Stimulated activated CD4-positive, alpha-beta T cell treated with anti-CD3 and anti-CD28 coated beads, Interleukin-12 subunit alpha, Interleukin-12 subunit beta, amount 100 ng/mL, for 24 hours (primary cell): ENCODE results near the gene TMEM212.

Source experiments
- DNase-seq, 2 experiments: peaks; one replicate each; pipeline ENCODE4 v3.0.0-alpha.2; 2020; ENCODE audit warnings: low read depth in 2 of 2

Gene TMEM212

DNA sequence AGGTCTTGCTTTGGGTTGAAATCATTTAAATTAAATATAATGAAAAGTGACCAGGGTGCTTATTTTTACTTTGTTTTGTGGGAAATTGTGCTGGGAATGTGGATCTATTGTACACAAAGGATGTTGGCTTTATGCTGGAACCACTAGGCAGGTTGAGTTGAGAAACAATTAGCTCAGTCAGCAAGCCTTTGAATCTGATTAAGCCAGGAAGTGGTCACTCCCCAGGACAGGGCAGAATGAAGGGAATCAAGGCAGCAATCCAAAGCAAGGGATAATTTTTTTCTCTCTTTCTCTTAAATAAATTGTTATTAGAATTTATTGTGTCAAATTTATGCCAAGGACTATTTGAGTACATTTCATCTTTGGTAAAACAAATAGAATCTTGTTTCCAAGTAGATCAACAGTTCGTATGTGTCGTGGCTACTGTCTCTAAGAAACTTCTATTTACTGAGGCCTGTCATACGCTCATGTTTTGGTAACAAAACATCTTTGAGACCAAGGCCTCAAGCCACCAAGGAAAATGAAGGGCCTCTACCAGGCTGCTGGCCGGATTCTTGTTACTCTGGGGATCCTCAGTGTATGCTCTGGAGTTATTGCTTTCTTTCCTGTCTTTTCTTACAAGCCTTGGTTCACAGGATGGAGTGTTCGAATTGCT, at the start of gene TMEM212:
TSS of gene TMEM212 (plus strand) at position 486 of the 655 bp plus-strand sequence. CDS start at position 521, 35 bp downstream.
- DNase-seq, result no peak

DNA sequence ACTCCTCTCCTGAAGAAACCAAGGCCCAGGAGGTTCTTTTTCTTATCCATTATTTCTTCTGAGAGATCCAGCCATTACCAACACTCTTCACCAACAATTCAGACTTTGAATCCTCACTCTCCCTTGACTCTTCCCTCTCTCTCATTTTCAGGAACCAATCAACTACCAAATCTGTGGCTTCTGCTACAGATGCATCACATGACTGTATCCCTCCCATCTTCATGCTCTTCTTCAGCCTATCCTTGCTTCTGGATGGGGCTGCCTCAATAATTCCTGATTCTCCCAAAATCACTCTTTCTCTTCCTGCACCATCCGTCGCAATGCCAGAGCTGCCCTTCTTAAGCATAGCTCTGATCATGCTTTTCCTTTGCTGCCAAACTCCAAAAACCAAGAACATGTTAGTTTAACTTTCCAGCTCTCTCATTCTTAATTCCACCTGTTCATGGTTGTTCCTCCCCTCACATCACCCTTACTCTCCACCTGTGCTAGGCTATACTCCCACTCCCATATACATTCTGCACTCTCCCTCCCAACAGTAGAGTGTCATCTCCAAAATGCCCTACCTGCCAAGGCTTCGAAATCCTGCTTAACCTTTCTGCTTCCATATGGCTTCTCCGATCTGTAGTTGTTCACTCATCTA, 46.4 kb upstream of the TMEM212 start:
- no peak for DNase-seq

DNA sequence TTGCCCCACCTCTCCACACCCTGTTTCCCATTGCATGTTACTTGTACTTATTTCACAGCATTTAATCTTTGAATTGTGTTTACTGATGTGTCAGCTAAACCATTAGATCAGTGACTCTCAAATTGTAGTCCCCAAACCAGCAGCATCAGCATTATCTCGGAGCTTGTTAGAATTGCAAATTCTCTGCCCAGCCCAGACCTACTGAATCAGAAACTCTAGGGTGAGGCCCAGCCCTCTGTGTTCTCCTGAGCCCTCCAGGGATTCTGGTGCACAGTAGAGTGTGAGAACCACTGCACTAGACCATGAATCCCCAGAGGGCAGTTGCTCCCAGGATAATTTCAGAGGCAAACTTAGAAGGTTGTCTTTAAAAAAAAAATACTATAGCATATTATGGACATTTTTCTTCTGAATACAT, 45.9 kb upstream of the TMEM212 start:
- DNase-seq, result no peak

DNA sequence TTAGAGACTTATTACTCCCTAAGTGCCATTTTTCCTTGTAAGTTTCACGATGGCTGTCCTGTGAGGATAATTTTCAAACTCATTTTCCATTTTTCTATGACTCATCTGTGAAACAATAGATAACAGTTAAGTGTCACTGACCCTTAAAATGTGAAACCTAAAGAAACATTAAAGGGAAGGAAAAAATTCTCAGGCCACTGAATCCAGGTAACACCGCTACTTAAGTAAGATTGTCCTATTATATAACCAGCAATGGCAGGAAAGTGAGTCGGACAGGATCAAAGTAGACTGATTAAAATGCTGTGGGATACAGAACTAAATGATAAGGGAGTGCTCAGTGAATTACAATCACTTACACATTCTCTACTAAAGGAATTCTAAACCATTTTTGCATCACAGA, 45.3 kb upstream of the TMEM212 start:
- DNase-seq, result no peak

DNA sequence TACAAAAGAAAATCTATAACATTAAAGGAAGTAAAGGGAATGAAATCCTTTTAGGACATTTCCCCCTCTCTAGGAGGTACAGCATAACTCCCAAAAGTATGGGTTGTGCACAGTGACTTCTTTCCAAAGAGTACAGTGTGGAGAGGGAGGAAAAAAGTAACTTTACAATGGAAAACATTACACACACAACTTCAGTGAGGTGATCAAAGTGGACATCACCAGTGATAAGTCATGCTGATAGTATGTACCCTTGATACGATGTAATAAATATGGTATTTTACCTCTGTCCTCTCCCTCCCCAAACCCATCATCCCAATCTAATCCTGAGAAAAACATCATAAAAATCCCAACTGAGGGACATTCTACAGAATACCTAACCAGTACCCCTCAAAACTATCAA, 43.6 kb upstream of the TMEM212 start:
- DNase-seq, result no peak

DNA sequence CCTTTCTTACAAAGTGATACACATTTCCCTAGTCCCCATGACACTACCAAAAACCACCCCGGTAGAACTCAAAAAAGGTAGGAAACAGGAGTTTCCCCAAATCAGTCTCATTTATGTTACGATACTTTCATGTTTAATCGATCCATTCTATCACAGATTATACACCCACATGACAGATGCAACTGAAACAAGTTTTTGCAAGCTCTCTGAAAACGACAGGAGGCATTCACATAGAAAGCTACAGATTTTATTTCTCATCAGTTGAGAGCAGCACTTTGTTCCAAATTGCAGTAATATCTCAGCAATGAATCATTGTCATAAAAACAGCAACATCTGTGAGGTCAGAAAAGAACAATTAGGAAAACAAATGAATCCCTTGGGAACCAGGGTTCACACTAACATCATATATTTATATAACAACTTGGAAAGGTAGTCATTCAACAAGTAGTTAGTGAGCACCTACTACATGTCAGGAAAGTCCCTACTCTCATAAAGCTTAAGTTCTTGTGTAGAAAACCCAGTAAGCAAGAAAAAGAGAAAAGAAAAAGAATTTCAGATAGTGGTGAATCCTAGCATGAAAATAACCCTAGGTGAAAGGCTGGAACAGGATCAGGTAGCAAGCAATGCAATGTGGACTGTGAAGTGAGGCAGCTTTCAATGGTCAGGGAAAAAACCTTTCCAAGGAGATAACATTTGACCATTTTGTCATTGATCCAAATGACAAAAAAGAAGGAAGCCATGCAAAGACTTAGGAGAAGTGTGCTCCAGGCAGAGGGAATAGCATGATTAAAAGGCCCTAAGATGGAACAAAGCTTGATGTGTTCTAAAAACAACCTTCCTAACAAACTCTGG, 41.2 kb upstream of the TMEM212 start:
- DNase-seq, result no peak

DNA sequence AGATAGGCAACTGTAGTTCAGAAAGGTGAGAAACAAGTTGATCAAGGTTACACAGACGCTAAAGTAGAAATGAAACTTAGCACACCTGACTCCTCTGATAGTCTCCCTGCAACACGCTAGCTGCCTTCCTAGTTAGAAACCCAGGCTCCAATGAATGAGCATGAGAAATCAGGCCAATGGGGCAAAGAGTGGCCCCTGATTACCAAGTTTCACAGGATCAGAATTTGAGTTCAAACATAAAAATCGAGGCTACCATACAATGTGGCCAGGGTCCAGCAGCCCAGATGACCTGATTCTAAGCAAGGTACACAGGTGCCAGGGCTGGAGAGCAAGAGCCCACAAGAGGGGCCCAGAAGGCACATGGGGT, 40.6 kb upstream of the TMEM212 start:
- DNase-seq, result no peak

DNA sequence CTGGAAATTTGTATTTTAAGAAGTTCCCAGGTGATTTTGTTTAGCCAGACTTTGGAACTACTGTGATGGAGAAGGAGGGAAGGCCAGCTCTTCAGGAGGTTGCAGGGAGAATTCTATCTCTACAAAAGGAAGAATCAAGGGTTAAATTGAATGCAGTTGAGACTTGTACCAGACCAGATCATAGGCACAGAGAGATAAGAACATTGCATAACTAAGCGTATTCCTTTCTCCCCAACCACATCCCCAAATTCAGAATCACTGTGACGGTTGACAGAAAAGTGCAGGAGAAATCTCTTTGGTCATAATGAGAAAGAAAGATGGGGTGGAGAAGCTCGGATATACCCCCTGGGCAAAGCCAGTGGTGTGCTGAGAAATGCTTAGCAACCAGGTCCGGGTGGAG, 40.1 kb upstream of the TMEM212 start:
- no peak for DNase-seq

DNA sequence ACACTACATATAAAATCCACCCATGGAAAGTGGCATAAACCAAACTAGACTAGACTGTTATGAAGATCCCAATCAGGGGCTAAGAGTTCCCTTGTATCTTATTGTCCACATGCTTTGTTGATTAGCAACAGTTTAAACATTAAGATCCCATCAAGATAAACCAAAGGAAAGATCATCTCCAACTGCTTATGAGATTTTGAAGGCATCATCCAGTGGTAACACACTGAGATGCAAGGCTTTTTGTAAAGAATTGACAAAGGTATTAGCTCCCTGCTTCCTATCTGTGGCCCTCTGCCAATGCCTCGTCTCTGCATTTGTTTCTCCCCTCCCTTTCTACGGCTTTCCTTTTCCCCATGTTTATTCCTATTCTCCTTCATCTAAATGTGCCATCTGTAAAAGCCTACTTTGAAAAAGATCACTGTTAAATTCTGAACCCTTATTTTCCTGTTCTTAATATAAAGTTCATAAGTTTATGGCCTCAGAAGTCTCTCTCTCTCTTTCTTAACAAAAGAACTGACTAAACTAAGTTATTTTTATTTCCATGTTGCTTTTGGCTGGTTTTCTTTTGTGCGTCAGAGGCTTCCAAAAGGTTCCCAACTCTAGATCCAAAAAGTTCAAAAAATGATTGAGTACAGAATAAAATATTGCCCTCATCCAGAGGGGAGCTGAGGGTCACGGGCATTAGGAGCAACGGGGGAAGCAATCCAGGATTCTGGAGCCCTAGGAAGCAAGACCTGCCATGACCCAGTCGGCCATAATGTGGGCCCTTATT, 38.3 kb upstream of the TMEM212 start:
- DNase-seq, result no peak

DNA sequence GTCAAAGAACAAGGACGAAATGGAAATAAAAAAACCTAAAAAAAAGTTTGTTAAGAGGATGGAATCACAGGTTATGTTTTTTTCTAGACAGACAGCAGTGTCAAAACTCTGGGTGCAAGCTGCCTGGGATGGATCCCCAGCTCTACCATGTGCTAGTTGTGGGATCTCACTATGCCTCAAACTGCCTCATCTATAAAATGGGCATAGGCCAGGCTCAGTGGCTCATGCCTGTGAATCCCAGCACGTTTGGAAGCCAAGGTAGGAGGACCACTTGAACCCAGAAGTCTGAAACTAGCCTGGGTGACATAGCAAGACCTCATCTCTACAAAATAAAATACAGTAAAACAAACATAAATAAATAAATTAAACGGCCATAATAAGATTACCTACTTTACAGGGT, 37.5 kb upstream of the TMEM212 start:
- DNase-seq, result no peak

DNA sequence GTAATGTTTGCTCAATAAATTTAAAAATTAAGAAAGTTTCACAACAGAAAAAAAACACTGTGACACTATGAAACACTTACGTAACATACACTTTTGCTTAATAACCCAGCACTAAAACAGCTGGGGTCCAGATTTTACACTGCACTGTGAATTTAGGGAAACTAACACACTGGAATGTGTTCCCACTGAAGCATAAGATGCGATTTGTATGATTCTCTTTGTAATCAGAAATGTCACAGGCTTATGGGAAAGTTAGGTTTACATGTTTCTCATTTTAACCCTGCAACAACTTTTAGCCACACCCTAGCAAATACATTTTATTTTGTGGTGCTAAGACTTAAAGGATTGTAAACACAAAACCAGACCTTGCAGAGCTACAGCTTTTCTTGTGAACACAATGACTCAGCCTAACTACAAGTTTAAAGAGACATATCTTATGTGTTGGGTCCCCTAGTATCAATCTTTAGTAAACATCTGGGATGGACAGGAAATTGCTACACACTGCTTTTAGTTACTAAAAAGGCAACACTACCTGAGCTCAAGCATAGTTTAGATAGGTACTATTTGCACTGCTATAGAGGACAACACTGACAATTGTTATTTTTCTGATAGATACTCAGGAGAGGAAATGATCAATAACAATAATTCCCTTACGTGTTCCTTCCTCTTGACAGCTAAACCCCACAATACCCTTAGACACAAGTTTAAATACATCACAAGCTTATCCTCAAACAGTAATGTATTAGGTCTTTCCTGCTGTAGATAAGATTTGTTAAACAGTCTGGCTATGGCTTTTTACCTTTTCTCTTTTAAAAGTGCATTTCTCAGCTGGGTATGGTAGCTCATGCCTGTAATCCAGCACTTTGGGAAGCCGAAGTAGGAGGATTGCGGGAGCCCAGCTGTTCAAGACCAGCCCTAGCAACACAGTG, 36.7 kb upstream of the TMEM212 start:
- DNase-seq, result no peak

DNA sequence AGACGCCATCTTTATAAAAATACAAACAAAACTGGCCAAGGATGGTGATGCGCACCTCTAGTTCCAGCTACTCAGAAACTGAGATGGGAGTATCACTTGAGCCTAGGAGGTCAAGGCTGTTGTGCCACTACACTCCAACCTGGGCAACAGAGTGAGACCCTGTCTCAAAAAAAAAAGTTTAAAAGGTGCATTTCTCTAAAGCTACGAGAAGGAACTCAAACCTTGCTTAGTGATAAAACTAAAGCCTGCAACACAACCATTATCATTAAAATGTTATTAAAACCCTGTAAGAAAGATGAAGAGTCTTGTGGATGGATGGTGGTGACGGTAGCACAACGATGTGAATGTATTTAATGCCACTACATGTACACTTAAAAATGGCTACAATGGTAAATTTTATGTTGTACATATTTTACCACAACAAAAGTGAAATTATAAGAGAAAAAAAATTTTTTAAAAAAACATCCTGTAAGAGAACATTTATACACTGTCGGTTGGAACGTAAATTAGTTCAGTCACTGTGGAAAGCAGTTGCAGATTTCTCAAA, 35.9 kb upstream of the TMEM212 start:
- DNase-seq, result no peak

DNA sequence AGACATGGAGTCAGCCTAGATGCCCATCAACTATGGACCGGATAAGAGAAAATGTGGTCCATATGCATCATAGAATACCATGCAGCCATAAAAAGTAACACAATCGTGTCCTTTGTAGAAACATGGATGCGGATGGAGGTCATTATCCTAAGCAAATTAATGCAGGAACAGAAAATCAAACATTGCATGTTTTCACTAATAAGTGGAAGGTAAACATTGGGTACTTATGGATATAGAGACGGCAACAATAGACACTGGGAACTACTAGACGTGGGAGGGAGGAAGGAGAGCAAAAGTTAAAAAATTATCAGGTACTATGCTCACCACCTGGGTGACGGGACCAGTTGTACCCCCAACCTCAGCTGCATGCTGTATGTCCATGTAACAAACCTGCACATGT, 35.3 kb upstream of the TMEM212 start:
- DNase-seq, result no peak

DNA sequence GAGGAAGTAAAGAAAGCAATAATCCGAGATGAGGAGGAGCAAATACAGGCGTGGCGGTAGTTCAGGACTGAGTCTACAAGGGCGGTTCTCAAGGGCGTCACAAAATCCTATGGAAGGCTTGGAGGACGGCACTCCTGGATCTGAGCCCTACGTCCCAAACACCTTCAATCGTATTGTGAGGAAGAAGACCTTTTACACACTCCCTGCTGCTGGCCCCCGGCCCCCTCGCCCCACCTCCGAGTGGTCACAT, 33.6 kb upstream of the TMEM212 start:
- DNase-seq, result no peak

DNA sequence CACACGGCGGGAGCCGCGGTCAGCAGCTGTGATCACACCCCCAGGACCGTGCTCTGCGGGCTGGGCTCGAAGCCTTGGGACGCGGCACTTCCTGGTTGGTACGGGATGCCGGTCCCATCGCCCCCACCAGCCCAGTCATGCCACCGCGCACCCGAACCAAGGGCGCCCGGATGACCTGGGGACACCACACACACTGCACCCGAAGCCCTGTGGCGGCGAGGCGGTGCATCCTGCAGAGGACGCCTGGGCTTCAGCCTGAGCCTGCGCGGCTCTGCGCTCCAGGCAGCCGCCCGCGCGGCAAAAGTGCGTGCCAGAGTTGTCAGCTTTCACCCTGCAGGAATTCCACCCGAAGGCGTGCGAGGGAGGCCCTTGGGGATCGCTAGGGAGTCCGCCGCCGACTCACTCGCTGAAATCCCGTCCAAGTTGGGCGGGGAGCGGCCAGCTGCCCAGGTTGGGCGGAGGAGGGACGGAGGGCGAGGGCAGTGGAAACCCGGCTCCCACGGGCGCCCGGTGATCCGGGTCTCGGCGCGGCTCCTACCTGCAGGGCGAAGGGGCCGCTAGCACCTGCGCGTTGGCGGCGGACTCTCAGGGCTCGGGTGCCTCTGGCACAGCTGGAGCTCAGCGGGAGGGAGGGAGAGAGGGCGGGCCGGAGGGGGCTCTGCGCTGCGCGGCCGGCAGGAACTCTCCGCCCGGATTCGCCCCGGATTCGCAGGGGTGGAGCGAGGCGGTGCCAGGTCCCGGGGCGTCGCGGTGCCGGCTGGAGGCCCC, 33.1 kb upstream of the TMEM212 start, which contains the start of gene PLD1:
TSS of gene PLD1 (minus strand) at position 623 of the 768 bp plus-strand sequence. CDS start 72,432 bp downstream, outside the sequence.
- peak in 1 of 2 experiments; percentile 32 for DNase-seq

DNA sequence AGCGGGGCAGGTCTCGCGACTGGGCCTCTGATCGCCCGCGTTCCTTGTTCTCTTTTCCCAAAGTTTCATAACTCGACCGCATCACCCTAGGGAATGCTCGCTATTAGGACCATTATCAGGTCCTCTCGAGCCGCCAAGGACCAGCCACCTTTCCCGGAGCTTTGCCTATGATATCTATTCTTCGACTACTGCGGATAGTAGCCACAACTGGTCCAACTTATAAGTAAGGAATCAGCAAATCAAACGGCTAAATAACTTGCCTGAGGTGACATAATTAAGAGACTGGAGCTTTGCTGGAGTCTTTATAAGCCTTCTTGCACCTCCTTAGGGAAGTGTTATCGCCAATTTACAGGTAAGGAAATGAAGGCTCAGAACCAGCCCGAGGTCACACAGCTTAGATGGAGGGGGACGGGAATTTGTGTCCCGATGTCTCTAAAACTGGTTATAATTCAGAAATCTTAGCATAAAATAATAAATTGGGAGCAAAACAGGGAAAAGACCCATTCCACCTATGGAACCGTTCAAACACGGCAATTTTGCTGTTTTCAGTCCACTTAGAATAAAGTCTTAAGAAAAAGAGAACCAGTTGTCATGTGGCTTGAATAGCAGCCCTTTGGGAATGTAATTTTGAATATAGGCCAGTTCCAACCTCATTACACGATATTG, 32.4 kb upstream of the TMEM212 start:
- DNase-seq, result no peak

DNA sequence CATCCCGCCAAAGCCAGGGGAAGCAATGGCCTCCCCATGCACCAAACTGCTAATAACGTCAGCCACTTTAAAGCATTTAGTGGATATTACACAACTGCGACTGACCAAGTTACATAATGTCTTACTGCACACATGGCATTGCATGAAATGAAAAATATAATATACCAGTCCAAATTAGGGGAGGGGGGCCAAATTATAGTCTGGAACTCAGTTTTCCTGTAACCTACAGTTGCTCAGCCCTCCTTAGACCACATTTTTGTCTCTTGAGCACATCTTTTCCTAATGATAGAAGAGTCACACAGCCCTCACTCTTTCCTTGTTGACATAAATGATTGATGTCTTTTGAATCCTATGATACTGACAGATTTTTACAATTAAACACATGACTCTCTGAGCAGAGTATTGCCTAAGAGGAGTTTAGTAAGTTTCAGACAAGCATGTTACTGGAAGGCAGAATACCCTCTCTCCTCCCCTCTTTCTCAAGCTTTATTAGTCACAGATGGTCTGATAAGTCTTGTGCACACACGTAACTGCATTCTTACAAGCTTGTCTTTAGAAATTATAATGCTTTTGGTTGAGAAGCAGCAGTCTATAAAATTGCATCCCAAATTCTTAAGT, 31.7 kb upstream of the TMEM212 start:
- DNase-seq, result no peak

DNA sequence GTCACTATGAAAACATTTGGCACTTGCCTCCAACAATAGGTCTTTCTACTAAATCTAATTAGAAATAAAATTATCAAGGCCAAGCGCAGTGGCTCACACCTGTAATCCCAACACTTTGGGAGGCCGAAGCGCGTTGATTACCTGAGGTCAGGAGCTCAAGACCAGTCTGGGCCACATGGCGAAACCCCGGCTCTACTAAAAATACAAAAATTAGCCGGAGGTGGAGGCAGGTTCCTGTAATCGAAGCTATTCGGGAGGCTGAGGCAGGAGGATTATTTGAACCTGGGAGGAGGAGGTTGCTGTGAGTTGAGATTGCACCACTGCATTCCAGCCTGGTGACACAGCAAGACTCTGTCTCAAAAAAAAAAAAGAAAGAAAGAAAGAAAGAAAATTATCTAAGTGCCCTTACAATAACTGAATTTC, 31.2 kb upstream of the TMEM212 start:
- DNase-seq, result no peak

DNA sequence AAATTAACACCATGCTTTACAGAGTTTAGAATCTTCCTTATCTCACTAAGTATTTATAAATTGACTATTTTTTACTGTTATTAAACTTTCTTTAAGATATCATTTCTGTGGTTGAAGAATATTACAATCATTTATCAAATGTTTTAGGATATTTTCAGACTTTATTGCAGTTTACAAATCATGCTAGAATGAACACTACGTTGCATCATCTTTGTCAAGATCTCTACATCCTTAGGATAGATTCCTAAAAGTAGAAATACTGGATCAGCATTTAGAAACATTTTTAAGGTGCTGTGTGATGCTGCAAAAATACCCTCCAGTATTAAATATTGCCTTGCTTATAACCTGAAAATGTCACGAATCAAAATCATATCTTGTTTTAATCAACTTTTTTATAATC, 30.3 kb upstream of the TMEM212 start:
- DNase-seq, result no peak
